Heart left ventricle (tissue), 13 donors: ENCODE data around the gene UBXN4.

ENCODE experiments used
- CTCF ChIP-seq, 12 donors: fragments of 200-600 bp; sonication (generic) in 4 of 12; IDR thresholded peaks; one replicate each; pipeline versions ENCODE4 v1.5.0 to v1.8.0; 2018 to 2022; ENCODE audit warnings: antibody characterized with exemption in 12 of 12, mild to moderate bottlenecking in 5 of 12
- POLR2A ChIP-seq, 2 donors: fragments of 450-650 bp; IDR thresholded peaks; one replicate each; pipeline ENCODE4 v1.6.1; 2017; ENCODE audit warnings: antibody characterized with exemption in 2 of 2, mild to moderate bottlenecking in 2 of 2, moderate library complexity in 2 of 2
- donor health status: ischemic (EF 13 %, LVEDD 7.1; RV severe dilation, severe dysfunction).
- donor health status: DM: no; HTN: yes; CAD: no.
- donor health status: DM: no; HTN: no; CAD: no.
- donor health status: ischemic (EF 25% LVEDD 6.9; RV normal size, moderate dysfunction).
- donor health status: ischemic (EF 25% LVEDD 5.7; RV mildly dilated, moderate dysfunction).
- donor health status: ischemic (EF 35%, LVEDD 5.7; RV mildly dilated, moderate dysfunction).
- donor health status: nonischemic (EF 11% LVEDD 7.7; RV severe dilation, severe dysfunction).
- donor health status: DM: yes; HTN: yes; CAD: no.
- donor health status: PGD.
- donor health status: ischemic (EF 29% LVEDD 5.4; RV normal size, mild dysfunction).
- donor health status: nonischemic (EF 23%, LVEDD 6.1; RV moderate dilation, normal function).

GRCh38 chr2:135829378-135830135 lies 87.9 kb downstream of the UBXN4 start:
- no peak for TF ChIP-seq CTCF (IDR thresholded peaks at IDR 0.05)
- TF ChIP-seq POLR2A (IDR thresholded peaks at IDR 0.05) = no peak
